Neuronal stem cell (in vitro differentiated cells): ENCODE measurements around the gene TBC1D22B.

ENCODE experiments used
- DNase-seq: peaks from one replicate; pipeline ENCODE4 v3.0.0-alpha.2; 2013; ENCODE audit warnings: low spot score
- H2AFZ ChIP-seq: one replicate; pipeline ENCODE4 v1.6.1; 2013; ENCODE audit warnings: mild to moderate bottlenecking, low read length, inconsistent platforms
- H2AK5ac ChIP-seq: 2 replicates; pipeline ENCODE4 v1.6.1; 2013; ENCODE audit warnings: low read depth, mild to moderate bottlenecking, inconsistent platforms, low read length, moderate library complexity, mixed read lengths
- H2BK120ac ChIP-seq: 2 replicates; pipeline ENCODE4 v1.6.1; 2013; ENCODE audit warnings: low read depth, mild to moderate bottlenecking, inconsistent platforms, low read length, moderate library complexity, mixed read lengths
- H2BK12ac ChIP-seq: one replicate; pipeline ENCODE4 v1.6.1; 2013; ENCODE audit warnings: low read length, inconsistent platforms
- H2BK15ac ChIP-seq: 2 replicates; pipeline ENCODE4 v1.6.1; 2013; ENCODE audit warnings: mild to moderate bottlenecking, low read length, inconsistent platforms, mixed read lengths
- H2BK5ac ChIP-seq: one replicate; pipeline ENCODE4 v1.6.1; 2013; ENCODE audit warnings: inconsistent platforms, mild to moderate bottlenecking, low read length, moderate library complexity
- H3K14ac ChIP-seq: one replicate; pipeline ENCODE4 v1.6.1; 2013; ENCODE audit warnings: low read length, inconsistent platforms
- H3K18ac ChIP-seq: 2 replicates; pipeline ENCODE4 v1.6.1; 2013; ENCODE audit warnings: low read length, inconsistent platforms
- H3K23ac ChIP-seq: 2 replicates; pipeline ENCODE4 v1.6.1; 2013; ENCODE audit warnings: low read depth, mild to moderate bottlenecking, mixed read lengths, low read length, inconsistent platforms; ENCODE audit not compliant: poor library complexity
- H3K27ac ChIP-seq: replicated peaks from 3 replicates; pipeline ENCODE4 v1.5.1; 2013; ENCODE audit warnings: low read length, inconsistent platforms
- H3K27me3 ChIP-seq, 3 experiments: 2 replicates each; pipeline ENCODE4 v1.6.1; 2013; ENCODE audit warnings: low read length in 3 of 3, mild to moderate bottlenecking in 2 of 3, inconsistent platforms in 1 of 3, low read depth in 1 of 3, mixed read lengths in 1 of 3, moderate library complexity in 1 of 3; ENCODE audit not compliant: control insufficient read depth in 3 of 3, insufficient read depth in 3 of 3
- H3K36me3 ChIP-seq, 2 donors: replicated peaks in 1 of 2; 2 replicates each; pipeline ENCODE4 v1.6.1; 2013; ENCODE audit warnings: low read length in 2 of 2; ENCODE audit not compliant: control insufficient read depth in 2 of 2, insufficient read depth in 2 of 2
- H3K4ac ChIP-seq: 2 replicates; pipeline ENCODE4 v1.6.1; 2013; ENCODE audit warnings: inconsistent platforms, mild to moderate bottlenecking, low read length, moderate library complexity
- H3K4me1 ChIP-seq, 2 donors: 1 replicate in 1 of 2; 2 replicates in 1 of 2; pipeline ENCODE4 v1.6.1; 2013; ENCODE audit warnings: low read length in 2 of 2, low read depth in 1 of 2; ENCODE audit not compliant: control insufficient read depth in 2 of 2, insufficient read depth in 1 of 2
- H3K4me2 ChIP-seq: one replicate; pipeline ENCODE4 v1.6.1; 2013; ENCODE audit warnings: mild to moderate bottlenecking, low read length, inconsistent platforms; ENCODE audit not compliant: insufficient read depth, poor library complexity, severe bottlenecking
- H3K4me3 ChIP-seq, 2 donors: 2 replicates each; pipeline ENCODE4 v1.5.1; 2013; ENCODE audit warnings: low read length in 2 of 2, mild to moderate bottlenecking in 2 of 2, inconsistent platforms in 1 of 2, moderate library complexity in 1 of 2
- H3K79me1 ChIP-seq: one replicate; pipeline ENCODE4 v1.6.1; 2013; ENCODE audit warnings: low read depth, mild to moderate bottlenecking, inconsistent platforms, low read length, moderate library complexity
- H3K9ac ChIP-seq: one replicate; pipeline ENCODE4 v1.6.1; 2013; ENCODE audit warnings: mild to moderate bottlenecking, low read depth, low read length, inconsistent platforms; ENCODE audit not compliant: poor library complexity
- H3K9me3 ChIP-seq, 2 donors: replicated peaks in 1 of 2; 2 replicates each; pipeline versions ENCODE3 to v1.6.1; 2013; ENCODE audit warnings: low read length in 2 of 2, mild to moderate bottlenecking in 2 of 2, inconsistent platforms in 1 of 2, low read depth in 1 of 2, mixed read lengths in 1 of 2, moderate library complexity in 1 of 2; ENCODE audit not compliant: control insufficient read depth in 2 of 2, insufficient read depth in 1 of 2
- H4K8ac ChIP-seq: one replicate; pipeline ENCODE4 v1.6.1; 2013; ENCODE audit warnings: low read depth, mild to moderate bottlenecking, inconsistent platforms, low read length, moderate library complexity
- H4K91ac ChIP-seq: one replicate; pipeline ENCODE4 v1.6.1; 2013; ENCODE audit warnings: low read length, low read depth, mild to moderate bottlenecking, inconsistent platforms; ENCODE audit not compliant: poor library complexity
- WGBS, 2 donors: extraction: QIAGEN DNeasy Blood & Tissue Kit; methylation state at CpG; one replicate each; pipeline ENCODE4 v1.1.7; 2013; ENCODE audit warnings: missing lambda C conversion rate in 2 of 2, mixed read lengths in 1 of 2; ENCODE audit not compliant: insufficient read length in 2 of 2, insufficient replicate concordance in 1 of 2; ENCODE audit errors: extremely low coverage in 2 of 2; 5-methylcytosine and 5-hydroxymethylcytosine counted together

TBC1D22B gene

DNA sequence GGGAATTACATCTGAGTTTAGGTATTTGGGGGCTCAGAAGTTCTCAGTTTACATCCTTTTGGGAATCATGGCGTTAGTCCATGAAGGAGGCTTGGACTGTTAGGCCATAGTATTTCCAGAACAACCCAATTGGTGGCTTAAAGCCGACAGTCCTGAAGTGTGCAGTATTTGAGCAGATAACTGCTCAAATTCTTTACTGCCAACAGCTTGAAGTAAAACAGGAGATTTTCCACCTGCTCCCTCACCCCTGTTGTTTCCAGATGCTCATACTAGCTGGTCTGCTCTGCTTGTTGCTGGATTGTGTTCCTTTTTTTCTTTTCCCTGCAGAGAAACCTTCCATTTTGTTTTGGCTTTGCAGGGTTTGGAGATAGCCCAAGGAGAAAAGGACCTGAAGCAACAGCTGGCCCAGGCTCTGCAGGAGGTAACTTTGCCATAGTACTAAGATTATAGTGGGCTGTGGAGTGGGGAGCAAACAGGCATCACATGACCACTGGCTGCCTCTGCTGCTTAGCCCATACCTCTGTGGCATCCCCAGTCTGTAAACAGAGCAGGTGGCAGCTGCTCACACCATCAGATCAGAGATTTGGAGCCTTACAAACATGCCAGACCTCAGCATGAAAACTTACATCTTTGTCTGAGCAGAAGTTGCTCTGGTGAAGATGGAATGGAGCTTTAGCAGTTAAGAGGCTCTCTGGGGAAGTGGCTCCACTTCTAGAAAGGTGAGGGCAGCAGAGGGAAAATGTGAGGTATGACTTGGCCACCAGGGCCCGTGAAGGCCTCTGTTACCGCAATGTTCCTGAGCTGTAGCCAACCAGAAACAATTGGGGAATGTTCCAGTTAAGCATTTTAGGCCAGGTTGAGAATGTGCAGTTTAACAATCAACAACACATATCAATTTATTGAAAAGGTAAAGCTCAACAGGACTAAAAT lies 113.8 kb downstream of the TBC1D22B start:
- Histone ChIP-seq H3K79me1 (no peaks in the 10 kb centered on the region), H4K8ac (no peak overlapping the region), H4K91ac (no peak overlapping the region), H2BK15ac (no peak overlapping the region), H3K4me2 (no peak overlapping the region), H3K4me3 (no peak overlapping the region), H3K14ac (no peak overlapping the region), H3K4me1 (no peaks in the 10 kb centered on the region), H3K23ac (no peak overlapping the region), H3K18ac (no peak overlapping the region), H3K9ac (no peak overlapping the region), H3K9me3 (no peaks in the 10 kb centered on the region), H3K36me3 (peaks cover 27 to 91% of the 10 kb centered on the region in 2 donors), H2BK12ac (no peak overlapping the region), H3K27ac (no peak overlapping the region), H2AK5ac (no peak overlapping the region), H2BK5ac (no peak overlapping the region), H3K4ac (no peak overlapping the region), H3K27me3 (no peaks in the 10 kb centered on the region), H2AFZ (no peak overlapping the region), H2BK120ac (no peak overlapping the region)
- DNase-seq: no peak
- WGBS, 2 donors: no CpG with 5 or more reads among the region's 4 CpGs

DNA sequence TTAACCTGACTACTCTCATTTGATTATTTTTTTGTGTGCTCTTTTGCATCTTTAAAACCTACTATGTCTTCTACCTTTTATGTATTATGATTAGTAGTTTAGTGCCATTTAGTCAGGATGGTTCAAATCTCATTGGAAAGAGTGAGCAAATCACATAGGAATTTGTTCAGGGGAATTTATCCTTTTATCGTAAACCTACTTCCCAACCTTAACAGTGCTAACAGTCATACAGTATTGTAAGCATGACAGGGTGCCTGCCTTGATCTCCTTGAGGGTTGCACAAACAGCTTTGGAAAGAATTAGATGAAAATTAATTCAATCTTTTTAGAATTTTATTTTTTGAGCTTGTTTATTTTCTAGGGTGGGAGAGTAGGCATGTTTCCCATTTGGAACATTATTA lies 114.5 kb downstream of the TBC1D22B start:
- H3K9ac ChIP-seq: no peak overlapping the region
- no peaks in the 10 kb centered on the region for H3K79me1 ChIP-seq
- no peak overlapping the region for H4K8ac ChIP-seq
- H2BK5ac ChIP-seq: no peak overlapping the region
- no peak overlapping the region for H3K14ac ChIP-seq
- H2AFZ ChIP-seq: no peak overlapping the region
- no peak overlapping the region for H2BK12ac ChIP-seq
- DNase-seq: no peak
- H3K4me2 ChIP-seq: no peak overlapping the region
- H3K18ac ChIP-seq: no peak overlapping the region
- WGBS, 2 donors: no CpG with 5 or more reads among the region's 1 CpG
- no peak overlapping the region for H3K4me3 ChIP-seq
- H3K23ac ChIP-seq: no peak overlapping the region
- no peaks in the 10 kb centered on the region for H3K27me3 ChIP-seq
- no peak overlapping the region for H2BK120ac ChIP-seq
- H3K4me1 ChIP-seq: no peaks in the 10 kb centered on the region
- no peak overlapping the region for H2AK5ac ChIP-seq
- H4K91ac ChIP-seq: no peak overlapping the region
- no peak overlapping the region for H3K4ac ChIP-seq
- no peak overlapping the region for H3K27ac ChIP-seq
- no peak overlapping the region for H2BK15ac ChIP-seq
- H3K9me3 ChIP-seq: no peaks in the 10 kb centered on the region
- peaks cover 25 to 98% of the 10 kb centered on the region in 2 donors for H3K36me3 ChIP-seq

DNA sequence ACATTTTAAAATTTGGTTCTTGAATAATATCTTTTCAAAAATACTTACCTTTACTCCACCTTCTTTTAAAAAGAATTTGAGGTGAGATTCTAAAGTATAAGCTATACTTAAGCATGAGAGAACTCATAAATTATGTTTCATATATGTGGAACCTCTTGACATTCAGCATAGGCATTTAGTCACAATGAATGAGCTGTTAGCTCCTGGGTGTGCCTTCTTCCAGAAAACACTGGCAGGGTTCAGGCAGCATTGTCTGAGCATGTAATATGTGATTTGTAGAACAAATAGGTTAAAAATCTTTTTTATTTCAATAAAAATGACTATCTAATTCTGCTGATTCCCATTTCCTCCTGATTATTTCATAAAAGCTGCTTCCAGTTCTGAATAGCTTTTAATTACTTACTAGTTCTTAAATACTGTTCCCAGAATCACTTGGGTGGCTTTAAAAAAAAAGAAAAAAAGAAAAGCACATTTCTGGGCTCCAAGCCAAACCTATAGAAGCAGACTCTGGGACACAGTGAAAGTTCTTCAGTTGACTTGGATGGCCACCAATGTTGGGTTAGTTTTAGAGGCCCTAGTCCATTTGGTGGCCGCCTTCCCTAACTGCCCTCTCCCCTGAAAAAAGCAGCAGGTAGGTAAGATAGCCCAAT lies 116.4 kb downstream of the TBC1D22B start:
- Histone ChIP-seq H3K9me3 (no peaks in the 10 kb centered on the region), H3K4ac (no peak overlapping the region), H2AFZ (no peak overlapping the region), H3K18ac (no peak overlapping the region), H3K27ac (no peak overlapping the region), H2BK12ac (no peak overlapping the region), H4K91ac (no peak overlapping the region), H4K8ac (no peak overlapping the region), H2BK120ac (no peak overlapping the region), H3K14ac (no peak overlapping the region), H3K9ac (no peak overlapping the region), H3K27me3 (no peaks in the 10 kb centered on the region), H3K4me2 (no peak overlapping the region), H3K79me1 (no peaks in the 10 kb centered on the region), H2BK15ac (no peak overlapping the region), H3K23ac (no peak overlapping the region), H3K36me3 (peaks cover 21 to 97% of the 10 kb centered on the region in 2 donors), H2AK5ac (no peak overlapping the region), H2BK5ac (no peak overlapping the region), H3K4me3 (no peak overlapping the region), H3K4me1 (no peaks in the 10 kb centered on the region)
- no peak for DNase-seq
- no CpG with 5 or more reads among the region's 1 CpG for WGBS, 2 donors

DNA sequence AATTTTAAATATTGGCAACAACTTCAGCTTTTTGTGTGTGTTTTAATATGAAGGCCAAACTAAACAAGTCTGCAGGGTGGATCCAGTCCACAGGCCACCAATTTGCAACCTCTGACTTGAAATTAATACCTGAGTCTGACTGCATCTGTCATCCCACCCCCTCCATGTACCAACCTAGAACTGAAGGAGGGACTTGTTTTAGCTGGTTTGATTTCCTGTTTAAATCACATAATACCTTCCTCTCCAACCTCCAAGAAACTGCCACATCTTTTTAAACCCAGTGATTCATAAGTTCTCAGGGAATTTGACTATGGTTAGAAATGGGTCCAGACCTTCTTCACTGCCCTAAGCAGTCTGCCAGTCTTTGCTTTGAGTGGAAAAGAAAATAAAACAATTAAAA lies 117.8 kb downstream of the TBC1D22B start:
- no peak overlapping the region for H3K4me3 ChIP-seq
- H3K4me1 ChIP-seq: no peaks in the 10 kb centered on the region
- no peak overlapping the region for H3K9ac ChIP-seq
- H3K27me3 ChIP-seq: no peaks in the 10 kb centered on the region
- no peak for DNase-seq
- no peak overlapping the region for H3K27ac ChIP-seq
- no peaks in the 10 kb centered on the region for H3K79me1 ChIP-seq
- no peak overlapping the region for H2BK15ac ChIP-seq
- H2AK5ac ChIP-seq: no peak overlapping the region
- no peak overlapping the region for H3K23ac ChIP-seq
- no peak overlapping the region for H3K14ac ChIP-seq
- no peak overlapping the region for H2AFZ ChIP-seq
- no peak overlapping the region for H2BK120ac ChIP-seq
- H3K4me2 ChIP-seq: no peak overlapping the region
- no peak overlapping the region for H2BK5ac ChIP-seq
- H2BK12ac ChIP-seq: no peak overlapping the region
- no peak overlapping the region for H4K91ac ChIP-seq
- H3K36me3 ChIP-seq: peaks cover 16 to 95% of the 10 kb centered on the region in 2 donors
- no peaks in the 10 kb centered on the region for H3K9me3 ChIP-seq
- H3K4ac ChIP-seq: no peak overlapping the region
- H3K18ac ChIP-seq: no peak overlapping the region
- no peak overlapping the region for H4K8ac ChIP-seq
